Middle frontal gyrus (tissue), 1 donor: ENCODE measurements around the gene ABHD17C.

Experiments
- DNase-seq: peaks from one replicate; pipeline ENCODE4 v3.0.0-alpha.2; 2015; ENCODE audit warnings: low spot score; ENCODE audit errors: extremely low spot score

The ABHD17C gene

GRCh38 chr15:80727596-80727995 lies 32.5 kb downstream of the ABHD17C start:
- no peak for DNase-seq

GRCh38 chr15:80730387-80730786 lies 35.3 kb downstream of the ABHD17C start:
- no peak for DNase-seq

GRCh38 chr15:80730926-80731325 lies 35.8 kb downstream of the ABHD17C start:
- peak; percentile 21 for DNase-seq

GRCh38 chr15:80732167-80732566 lies 37.1 kb downstream of the ABHD17C start:
- DNase-seq, result no peak

- no peak for DNase-seq
Observed at GRCh38 chr15:80732818-80733217, 37.7 kb downstream of the ABHD17C start.

- DNase-seq, result peak; percentile 29
Observed at GRCh38 chr15:80733460-80733859, 38.4 kb downstream of the ABHD17C start.

- no peak for DNase-seq
Observed at GRCh38 chr15:80735344-80735743, 40.2 kb downstream of the ABHD17C start.

GRCh38 chr15:80736560-80736959 lies 41.5 kb downstream of the ABHD17C start:
- no peak for DNase-seq

- no peak for DNase-seq
Observed at GRCh38 chr15:80739919-80740318, 44.8 kb downstream of the ABHD17C start.

GRCh38 chr15:80742081-80742480 lies 47.0 kb downstream of the ABHD17C start:
- DNase-seq, result no peak

GRCh38 chr15:80743189-80743833 lies 48.2 kb downstream of the ABHD17C start:
- DNase-seq, result no peak

GRCh38 chr15:80744415-80744814 lies 49.3 kb downstream of the ABHD17C start:
- no peak for DNase-seq

- no peak for DNase-seq
Observed at GRCh38 chr15:80744826-80745225, 49.7 kb downstream of the ABHD17C start.

- no peak for DNase-seq
Observed at GRCh38 chr15:80745888-80746287, 50.8 kb downstream of the ABHD17C start.

GRCh38 chr15:80747317-80748053 lies 52.4 kb downstream of the ABHD17C start:
- no peak for DNase-seq

- no peak for DNase-seq
Observed at GRCh38 chr15:80749589-80749988, 54.5 kb downstream of the ABHD17C start.

- no peak for DNase-seq
Observed at GRCh38 chr15:80750575-80750974, 55.5 kb downstream of the ABHD17C start.

GRCh38 chr15:80752204-80752603 lies 57.1 kb downstream of the ABHD17C start:
- DNase-seq, result no peak

- DNase-seq, result no peak
Observed at GRCh38 chr15:80753161-80753560, 58.1 kb downstream of the ABHD17C start.

- no peak for DNase-seq
Observed at GRCh38 chr15:80754014-80754413, 58.9 kb downstream of the ABHD17C start.

GRCh38 chr15:80755885-80756284 lies 60.8 kb downstream of the ABHD17C start:
- DNase-seq, result no peak

- no peak for DNase-seq
Observed at GRCh38 chr15:80758130-80758745, 63.1 kb downstream of the ABHD17C start.

- DNase-seq, result no peak
Observed at GRCh38 chr15:80760960-80761359, 65.8 kb downstream of the ABHD17C start.
